Eye (tissue), 1 donor: ENCODE results near the gene BPTF.
A peak's percentile ranks its signal among the peaks of the same experiment; 100 is the strongest.
"Not testable (repeated sequence)": the region's sequence is repeated elsewhere in the genome, so short reads cannot be mapped to it uniquely, and the experiment has no call there.

Experiments
- DNase-seq: peaks from one replicate; pipeline ENCODE4 v3.0.0-alpha.2; 2015

Gene BPTF

GRCh38 chr17:67976306-67976705 lies 151.0 kb downstream of the BPTF start:
- DNase-seq: not testable (repeated sequence)

DNA sequence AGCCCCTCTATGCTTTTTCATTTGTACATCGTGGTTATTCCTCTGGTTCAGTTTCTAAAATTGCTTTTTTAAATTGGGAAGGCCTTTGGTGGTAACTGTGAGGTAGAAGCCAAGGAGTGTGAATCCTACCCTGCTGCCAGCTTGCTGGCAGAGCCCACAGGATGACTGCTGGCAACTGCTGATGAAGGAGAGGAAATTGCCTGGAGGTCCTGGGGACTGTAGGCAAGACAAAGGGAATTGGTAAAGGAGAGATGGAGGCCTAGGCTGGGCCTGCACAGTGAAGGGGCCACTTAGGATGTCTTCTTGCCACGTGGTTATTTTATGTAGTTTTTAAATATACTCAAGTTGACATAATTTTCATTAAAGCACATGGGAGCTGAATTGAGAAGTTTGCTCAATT lies 155.2 kb downstream of the BPTF start:
- no peak for DNase-seq

- DNase-seq: not testable (repeated sequence)
These were observed 155.6 kb downstream of the BPTF start for GRCh38 chr17:67980883-67981282.

DNA sequence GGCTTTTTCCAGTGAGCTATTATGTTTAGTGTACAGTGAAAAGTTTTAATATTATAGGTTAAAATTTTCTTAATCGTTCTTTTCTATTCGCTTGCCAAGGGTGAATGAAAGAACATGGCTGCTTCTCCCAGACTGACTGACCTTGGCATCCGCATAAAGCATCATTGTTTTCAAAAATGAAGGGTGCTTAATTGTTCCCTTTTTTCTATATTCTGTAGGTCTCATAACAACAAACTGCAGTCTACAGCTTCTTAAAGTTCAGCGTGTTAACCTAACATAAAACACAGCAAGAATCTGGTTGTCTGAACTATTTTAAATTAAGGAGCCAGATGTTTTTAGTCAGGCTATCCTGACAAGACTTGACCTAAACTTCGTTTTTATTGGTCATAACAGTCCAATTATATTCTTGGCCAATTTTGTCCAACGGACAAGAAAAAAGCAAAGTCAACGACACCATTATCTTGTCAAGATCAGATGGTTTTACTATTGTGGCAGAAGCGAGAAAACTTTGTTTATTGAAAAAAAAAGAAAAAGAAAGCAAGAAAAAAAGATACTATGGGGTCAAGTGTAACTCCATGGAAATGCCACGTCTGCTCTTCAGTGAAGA lies 156.8 kb downstream of the BPTF start:
- DNase-seq: peak; percentile 15

GRCh38 chr17:67982686-67983382 lies 157.5 kb downstream of the BPTF start:
- DNase-seq: peak; percentile 50

- no peak for DNase-seq
These were observed 158.0 kb downstream of the BPTF start for GRCh38 chr17:67983383-67983688.

DNA sequence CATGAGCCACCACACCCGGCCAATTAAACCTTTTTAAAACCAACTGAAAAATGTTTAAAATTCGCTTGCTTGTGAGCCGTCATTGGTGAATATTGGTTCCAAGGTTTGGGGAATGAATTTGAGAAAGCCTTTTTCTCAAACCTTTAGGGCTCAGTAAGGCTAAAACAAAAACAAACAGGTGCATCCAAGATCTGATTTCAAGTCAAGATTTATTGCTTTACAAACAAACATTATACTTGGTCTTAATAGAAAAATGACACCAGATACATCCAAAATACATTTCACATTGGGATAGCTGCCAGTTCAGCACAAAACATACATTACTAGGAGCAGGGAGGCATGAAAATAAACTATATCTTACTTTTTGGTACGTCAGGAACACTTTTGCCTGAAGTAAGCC lies 165.6 kb downstream of the BPTF start:
- DNase-seq: no peak

DNA sequence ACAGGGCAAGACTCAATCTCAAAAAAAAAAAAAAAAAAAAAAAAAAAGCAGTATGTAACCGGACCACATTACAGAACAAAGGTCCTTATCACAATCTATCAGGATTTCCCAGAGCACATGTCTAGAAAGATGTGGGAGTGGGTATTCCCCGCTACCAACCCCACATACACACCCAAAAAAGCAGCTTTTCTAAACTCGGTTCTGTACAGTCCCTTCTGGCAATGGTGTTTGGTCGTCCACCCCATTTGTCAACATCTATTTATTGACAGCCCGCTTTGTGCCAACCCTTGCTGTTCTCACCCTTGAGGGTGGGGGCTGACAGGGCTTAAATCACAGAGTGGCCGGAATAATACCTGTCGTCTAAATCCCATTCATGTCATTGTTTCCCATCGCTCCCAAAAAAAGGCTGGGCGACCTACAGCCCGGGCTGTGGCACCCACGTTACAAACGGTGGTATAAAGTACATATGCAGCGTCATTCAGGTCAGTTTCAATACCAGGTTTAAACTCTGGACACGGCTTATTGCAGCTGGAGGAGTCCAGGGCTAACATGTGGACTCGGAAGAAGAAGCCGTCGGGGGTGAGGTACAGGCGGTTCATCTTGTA lies 167.3 kb downstream of the BPTF start:
- DNase-seq: no peak

- peak; percentile 93 for DNase-seq
These were observed 168.1 kb downstream of the BPTF start for GRCh38 chr17:67993153-67993997.

- no peak for DNase-seq
These were observed 168.7 kb downstream of the BPTF start for GRCh38 chr17:67993998-67994361.

DNA sequence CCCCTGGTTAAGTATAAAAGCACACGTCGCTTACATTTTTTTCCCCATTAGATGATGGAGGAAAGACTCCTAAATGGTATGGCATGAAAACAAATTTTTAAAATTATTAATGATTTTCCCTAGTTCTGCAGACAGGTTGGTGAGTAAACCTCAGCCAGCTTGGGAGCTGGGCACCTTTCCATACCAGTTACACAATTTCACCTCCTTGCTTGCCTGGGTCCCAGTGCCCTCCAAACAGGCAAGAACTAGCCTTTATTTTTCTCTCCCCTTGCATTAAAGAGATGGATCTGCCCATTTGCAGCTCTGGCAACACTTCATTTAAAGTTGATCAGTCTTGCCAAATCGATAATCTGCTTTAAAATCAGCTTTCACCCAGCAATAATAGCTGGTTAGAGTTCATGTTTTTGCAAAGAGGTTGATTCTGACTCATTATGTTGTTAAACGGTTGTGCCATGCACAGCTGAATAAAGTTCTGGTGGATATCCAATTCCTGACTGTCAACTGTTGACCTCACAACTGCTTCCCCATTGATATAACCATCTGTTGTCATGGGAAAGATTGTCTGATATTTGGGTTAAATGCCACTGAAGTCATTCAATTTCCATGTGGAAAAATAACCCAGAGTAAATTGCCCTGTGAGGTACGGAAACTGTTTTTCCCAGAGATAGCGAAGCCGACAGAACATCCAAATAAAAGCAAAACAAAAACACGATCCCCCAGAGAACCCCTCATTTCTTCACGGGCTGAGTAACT lies 169.7 kb downstream of the BPTF start:
- peak; percentile 62 for DNase-seq

GRCh38 chr17:67995570-67996263 lies 170.4 kb downstream of the BPTF start:
- DNase-seq: peak; percentile 72

- not testable (repeated sequence) for DNase-seq
These were observed 171.2 kb downstream of the BPTF start, which contains the start of gene C17orf58 for GRCh38 chr17:67996301-67997171. Gene C17orf58, minus strand, starts transcription at chr17:67996469. Its CDS starts 271 bp downstream, at chr17:67996198.

DNA sequence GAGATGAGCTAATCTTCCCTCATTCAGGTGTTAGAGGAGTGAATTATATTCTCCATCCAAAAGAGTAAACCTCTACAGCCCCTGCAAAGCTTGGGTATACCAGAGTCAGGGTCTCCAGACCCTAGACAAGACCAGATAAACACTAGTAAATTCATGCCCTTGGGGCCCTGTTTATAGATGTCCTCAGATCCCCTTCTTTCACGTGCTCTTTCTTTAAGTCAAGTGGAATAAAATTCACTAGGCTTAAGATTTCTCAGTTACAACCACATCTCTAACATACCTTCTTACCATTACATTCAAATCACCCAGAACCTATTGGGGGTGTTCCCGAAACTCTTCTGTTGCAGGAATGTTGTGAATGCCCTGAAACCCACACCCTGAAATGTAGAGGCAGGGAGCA lies 173.2 kb downstream of the BPTF start:
- DNase-seq: no peak

GRCh38 chr17:67999291-67999911 lies 174.1 kb downstream of the BPTF start:
- no peak for DNase-seq

- no peak for DNase-seq
These were observed 178.9 kb downstream of the BPTF start for GRCh38 chr17:68004201-68004600.

DNA sequence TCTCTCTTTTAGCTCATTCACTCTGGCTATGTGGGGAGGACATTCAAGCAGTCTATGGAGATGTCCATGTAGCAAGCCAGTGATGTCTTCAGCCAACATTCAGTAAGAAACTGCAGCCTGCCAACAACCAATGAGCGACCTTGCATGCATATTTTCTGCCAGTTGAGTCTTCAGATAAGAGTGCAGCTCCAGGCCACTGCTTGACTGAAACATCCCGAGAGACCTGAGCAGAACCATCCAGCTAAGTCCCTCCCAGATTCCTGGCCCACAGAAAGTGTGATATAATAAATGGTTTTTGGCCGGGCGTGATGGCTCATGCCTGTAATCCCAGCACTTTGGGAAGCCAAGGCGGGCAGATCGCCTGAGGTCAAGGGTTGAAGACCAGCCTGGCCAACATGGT lies 181.5 kb downstream of the BPTF start:
- DNase-seq: no peak

DNA sequence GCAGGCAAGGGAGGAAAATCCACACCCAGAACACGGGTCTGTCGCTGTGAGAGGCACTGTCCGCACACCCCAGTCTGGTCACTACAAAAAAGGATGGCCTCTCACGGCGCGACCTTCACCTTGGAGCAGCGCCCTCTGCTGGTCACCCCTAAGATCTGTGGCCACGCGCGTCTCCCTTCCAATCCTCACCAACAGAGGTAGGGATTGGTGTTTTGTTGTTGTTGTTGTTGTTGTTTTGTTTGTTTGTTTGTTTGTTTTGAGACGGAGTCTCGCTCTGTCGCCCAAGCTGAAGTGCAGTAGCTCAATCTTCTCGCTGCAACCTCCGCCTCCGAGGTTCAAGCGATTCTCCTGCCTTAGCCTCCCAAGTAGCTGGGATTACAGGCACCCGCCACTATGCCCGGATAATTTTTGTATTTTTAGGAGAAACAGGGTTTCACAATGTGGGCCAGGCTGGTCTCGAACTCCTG lies 185.9 kb downstream of the BPTF start:
- DNase-seq: peak; percentile 51

GRCh38 chr17:68013385-68013784 lies 188.1 kb downstream of the BPTF start:
- DNase-seq: no peak

- DNase-seq: no peak
These were observed 189.9 kb downstream of the BPTF start for GRCh38 chr17:68015081-68015723.
